Lung (tissue), 12 donors: ENCODE results near the gene MAST4. TPM values are rescaled to one million over a fixed set of nuclear protein-coding genes. Genes with fewer than 3 reads are reported as not detected.

Experiments used
- ATAC-seq: fragments of 200-7000 bp; cut with Tn5 transposase; one replicate; pipeline ENCODE4 v1.9.1; 2020; ENCODE audit warnings: moderate number of reproducible peaks; ENCODE audit not compliant: insufficient read depth, low FRiP score
- DNase-seq, 3 donors: peaks; one replicate each; pipeline ENCODE4 v3.0.0-alpha.2; 2013 to 2017
- H3K27ac ChIP-seq, 2 donors: one replicate each; pipeline ENCODE4 v1.5.1; 2013; ENCODE audit warnings: mild to moderate bottlenecking in 2 of 2, moderate library complexity in 2 of 2, control low read depth in 1 of 2, inconsistent platforms in 1 of 2, low read depth in 1 of 2, low read length in 1 of 2
- H3K27me3 ChIP-seq, 3 donors: one replicate each; pipeline ENCODE4 v1.5.1; 2013; ENCODE audit warnings: low read length in 2 of 3; ENCODE audit not compliant: control insufficient read depth in 3 of 3, insufficient read depth in 3 of 3
- H3K36me3 ChIP-seq, 4 donors: one replicate each; pipeline ENCODE4 v1.5.1; 2013; ENCODE audit warnings: low read length in 4 of 4, mild to moderate bottlenecking in 1 of 4, moderate library complexity in 1 of 4; ENCODE audit not compliant: control insufficient read depth in 4 of 4, insufficient read depth in 4 of 4
- H3K4me1 ChIP-seq, 5 donors: one replicate each; pipeline ENCODE4 v1.5.1; 2013; ENCODE audit warnings: low read length in 5 of 5, mild to moderate bottlenecking in 2 of 5, moderate library complexity in 1 of 5; ENCODE audit not compliant: control insufficient read depth in 5 of 5, insufficient read depth in 5 of 5
- H3K4me3 ChIP-seq: one replicate; pipeline ENCODE4 v1.5.1; 2013; ENCODE audit warnings: mild to moderate bottlenecking, control low read depth, moderate library complexity
- H3K9ac ChIP-seq, 2 donors: one replicate each; pipeline ENCODE4 v1.5.1; 2013; ENCODE audit warnings: low read length in 2 of 2, control low read depth in 1 of 2; ENCODE audit not compliant: insufficient read depth in 1 of 2
- H3K9me3 ChIP-seq, 4 donors: one replicate each; pipeline ENCODE4 v1.5.1; 2013; ENCODE audit warnings: low read length in 3 of 4, mild to moderate bottlenecking in 1 of 4, moderate library complexity in 1 of 4; ENCODE audit not compliant: control insufficient read depth in 4 of 4, insufficient read depth in 3 of 4
- CTCF ChIP-seq: IDR thresholded peaks from 2 replicates; pipeline ENCODE4 v1.5.1; 2012; ENCODE audit warnings: mild to moderate bottlenecking; ENCODE audit errors: control extremely low read depth, extremely low read depth
- WGBS, 2 donors: extraction: QIAGEN DNeasy Blood & Tissue Kit; methylation state at CpG; one replicate each; pipeline ENCODE4 v1.1.7; 2013; 5-methylcytosine and 5-hydroxymethylcytosine counted together
- polyA plus RNA-seq, 2 donors: library from polyadenylated mRNA; stranded (reverse); fragments of 200-250 nt; gene quantifications; one replicate each; pipeline ENCODE4 v1.2.1, GENCODE V29; 2013
- total RNA-seq, 2 donors: library from RNA; depleted of rRNA in 1 of 2; stranded (reverse); fragments of >200 nt in 1 of 2; gene quantifications; one replicate each; pipeline ENCODE4 v1.2.1, GENCODE V29; 2014 to 2021
- donor health status: control.
- donor health status: control.
- donor health status: Bipolar disorder and iron deficiency.
- donor health status: healthy.
- donor health status: DM: yes; HTN: yes; CAD: no.

MAST4 gene
- total and polyA plus RNA-seq, 4 donors: 13.9 to 153 (median 46.2) TPM

- Histone ChIP-seq H3K27me3 (no peaks in the 10 kb centered on the region), H3K9ac (no peak overlapping the region), H3K4me3 (no peak overlapping the region), H3K27ac (peak overlapping the region in 1 of 2 donors; percentile 33), H3K9me3 (no peaks in the 10 kb centered on the region), H3K36me3 (no peaks in the 10 kb centered on the region), H3K4me1 (peaks cover 6 to 36% (median 17%) of the 10 kb centered on the region in 5 donors)
- DNase-seq (no peak), ATAC-seq (no peak)
- 83 to 88% methylated on average over 4 of the region's 4 CpGs for WGBS, 2 donors
- no peak for TF ChIP-seq CTCF
Measured at GRCh38 chr5:66896171-66896570, 300.0 kb downstream of the MAST4 start.

GRCh38 chr5:66897356-66897755 lies 301.2 kb downstream of the MAST4 start:
- DNase-seq: peak in 2 of 3 donors; percentile 18 to 42

GRCh38 chr5:66898241-66898995 lies 302.2 kb downstream of the MAST4 start:
- no peaks in the 10 kb centered on the region for H3K27me3 ChIP-seq
- H3K9ac ChIP-seq: peak overlapping the region in 1 of 2 donors; percentile 40
- H3K36me3 ChIP-seq: no peaks in the 10 kb centered on the region
- H3K27ac ChIP-seq: peak overlapping the region in 1 of 2 donors; percentile 23
- no peak for TF ChIP-seq CTCF
- no peak overlapping the region for H3K4me3 ChIP-seq
- H3K9me3 ChIP-seq: no peaks in the 10 kb centered on the region
- ATAC-seq (no peak), DNase-seq (peak in 2 of 3 donors; percentile 55 to 65)
- H3K4me1 ChIP-seq: peaks cover 4 to 24% (median 10%) of the 10 kb centered on the region in 5 donors
- 81 to 93% methylated on average over 2 of the region's 2 CpGs for WGBS, 2 donors

More at GRCh38 chr5:66897356-66897755, 301.2 kb downstream of the MAST4 start:
- peaks cover 4 to 25% (median 10%) of the 10 kb centered on the region in 5 donors for H3K4me1 ChIP-seq
- no peak overlapping the region for H3K4me3 ChIP-seq
- no peaks in the 10 kb centered on the region for H3K9me3 ChIP-seq
- TF ChIP-seq CTCF: no peak
- no peak overlapping the region for H3K27ac ChIP-seq
- 90 to 92% methylated on average over 9 of the region's 9 CpGs for whole genome bisulfite sequencing, 2 donors
- H3K36me3 ChIP-seq: no peaks in the 10 kb centered on the region
- no peak for ATAC-seq
- no peaks in the 10 kb centered on the region for H3K27me3 ChIP-seq
- H3K9ac ChIP-seq: no peak overlapping the region
